Aorta (tissue), 5 donors: ENCODE data around the gene ERBIN. TPM values are rescaled to one million over a fixed set of nuclear protein-coding genes. Genes with fewer than 3 reads are reported as not detected.

Experiments used
- ATAC-seq: fragments of 200-7000 bp; cut with Tn5 transposase; one replicate; pipeline ENCODE4 v1.9.1; 2022; ENCODE audit warnings: moderate library complexity; ENCODE audit not compliant: low FRiP score
- DNase-seq, 2 donors: peaks; one replicate each; pipeline ENCODE4 v3.0.0-alpha.2; 2020
- H3K27ac ChIP-seq, 2 donors: one replicate each; pipeline ENCODE4 v1.5.1; 2013; ENCODE audit warnings: low read length in 2 of 2, mild to moderate bottlenecking in 2 of 2, moderate library complexity in 2 of 2, control low read depth in 1 of 2, inconsistent platforms in 1 of 2, low read depth in 1 of 2
- H3K27me3 ChIP-seq, 2 donors: one replicate each; pipeline ENCODE4 v1.6.1; 2013; ENCODE audit warnings: control low read depth in 1 of 2, low read length in 1 of 2, mild to moderate bottlenecking in 1 of 2, moderate library complexity in 1 of 2; ENCODE audit not compliant: insufficient read depth in 2 of 2, control insufficient read depth in 1 of 2
- H3K36me3 ChIP-seq, 2 donors: one replicate each; pipeline ENCODE4 v1.6.1; 2013; ENCODE audit warnings: control low read depth in 1 of 2, low read length in 1 of 2, mild to moderate bottlenecking in 1 of 2; ENCODE audit not compliant: insufficient read depth in 2 of 2, control insufficient read depth in 1 of 2
- H3K4me1 ChIP-seq, 2 donors: one replicate each; pipeline ENCODE4 v1.6.1; 2013; ENCODE audit warnings: low read length in 2 of 2, control low read depth in 1 of 2, mild to moderate bottlenecking in 1 of 2, moderate library complexity in 1 of 2; ENCODE audit not compliant: insufficient read depth in 2 of 2, control insufficient read depth in 1 of 2
- H3K4me3 ChIP-seq, 2 donors: one replicate each; pipeline ENCODE4 v1.5.1; 2013; ENCODE audit warnings: low read length in 2 of 2, control low read depth in 1 of 2, mild to moderate bottlenecking in 1 of 2
- H3K9me3 ChIP-seq: one replicate; pipeline ENCODE4 v1.6.1; 2013; ENCODE audit warnings: mild to moderate bottlenecking, low read length; ENCODE audit not compliant: control insufficient read depth
- WGBS, 2 donors: extraction: QIAGEN DNeasy Blood & Tissue Kit; methylation state at CpG; one replicate each; pipeline ENCODE4 v1.1.7; 2013; 5-methylcytosine and 5-hydroxymethylcytosine counted together
- intact Hi-C, 2 donors: fragments of 100-400 bp; cut with DNase I; formaldehyde crosslinking; loops; one replicate each; pipeline versions ENCODE4 v1.14.2 to v1.15.0; 2022
- polyA plus RNA-seq, 2 donors: library from polyadenylated mRNA; stranded (reverse); fragments of 200-250 nt; gene quantifications; one replicate each; pipeline ENCODE4 v1.2.3, GENCODE V29; 2013
- total RNA-seq, 2 donors: library from RNA; stranded (reverse); fragmentation: NEBNext Ultra II Directional; extraction: Animal tissue kit (Norgen Biotek cat#: 25700); gene quantifications; one replicate each; pipeline ENCODE4 v1.2.1, GENCODE V29; 2021
- donor health status: healthy with polysubstance abuse.
- donor health status: Bipolar disorder and iron deficiency.
- donor health status: DM: no; HTN: no; CAD: no.
- donor health status: DM: no; HTN: no; CAD: no.
- donor health status: DM: yes; HTN: yes; CAD: no.

The ERBIN gene
- total and polyA plus RNA-seq, 4 donors, result 15.2 to 78.6 (median 40.6) TPM

GRCh38 chr5:66129144-66129543 lies 202.8 kb downstream of the ERBIN start:
- WGBS, 2 donors, result 71 to 76% methylated on average over 4 of the region's 4 CpGs
- Histone ChIP-seq H3K27ac (no peak overlapping the region), H3K36me3 (no peaks in the 10 kb centered on the region), H3K9me3 (peaks cover 1% of the 10 kb centered on the region), H3K4me1 (peaks cover 0 to 2% of the 10 kb centered on the region in 2 donors), H3K27me3 (no peaks in the 10 kb centered on the region), H3K4me3 (no peak overlapping the region)
- intact Hi-C loops, result no loop called here
- DNase-seq (no peak), ATAC-seq (no peak)

GRCh38 chr5:66130493-66130892 lies 204.1 kb downstream of the ERBIN start:
- 98% methylated on average over 1 of the region's 1 CpG for WGBS, 2 donors
- H3K27me3 ChIP-seq, result no peaks in the 10 kb centered on the region
- H3K36me3 ChIP-seq, result no peaks in the 10 kb centered on the region

More at GRCh38 chr5:66130493-66130892, 204.1 kb downstream of the ERBIN start:
- intact Hi-C loops, result no loop called here
- Histone ChIP-seq H3K27ac (no peak overlapping the region), H3K4me3 (no peak overlapping the region), H3K4me1 (peaks cover 0 to 2% of the 10 kb centered on the region in 2 donors), H3K9me3 (peaks cover 1% of the 10 kb centered on the region)
- DNase-seq, result no peak
- ATAC-seq, result no peak

Other genes starting within 250 kb of the ERBIN start
- 10 to 100 TPM; 21.9 to 23.2 TPM for gene SGTB, start 204.5 kb upstream of the ERBIN start, total RNA-seq
- gene SGTB, start 204.5 kb upstream of the ERBIN start, polyA plus RNA-seq, result 1 to 10 TPM; 6.5 to 8.8 TPM
- gene NLN, start 204.4 kb upstream of the ERBIN start, total RNA-seq, result 10 to 100 TPM; 14.0 to 16.5 TPM
- 1 to 10 TPM; 2.5 to 7.0 TPM for gene NLN, start 204.4 kb upstream of the ERBIN start, polyA plus RNA-seq
- 10 to 100 TPM; 83.3 to 94.3 TPM for gene SREK1, start 217.7 kb downstream of the ERBIN start, total RNA-seq
- 10 to 100 TPM; 19.2 to 37.7 TPM for gene SREK1, start 217.7 kb downstream of the ERBIN start, polyA plus RNA-seq